AG09309 (cell line): ENCODE results near the gene UBA1.

ENCODE experiments used
- DNase-seq: peaks from one replicate; pipeline ENCODE4 v3.0.0-alpha.2; 2010; ENCODE audit warnings: low read depth
- H3K4me3 ChIP-seq: 2 replicates; pipeline ENCODE4 v1.5.1; 2011; ENCODE audit warnings: mild to moderate bottlenecking, low read depth, low read length, moderate library complexity; ENCODE audit not compliant: control insufficient read depth
- CTCF ChIP-seq: IDR thresholded peaks from 2 replicates; pipeline ENCODE4 v1.5.1; 2011; ENCODE audit warnings: mild to moderate bottlenecking, low read depth, low read length, inconsistent platforms; ENCODE audit not compliant: insufficient read depth, control insufficient read depth; ENCODE audit errors: missing control alignments

The UBA1 gene

GRCh38 chrX:47232197-47232802, 38.7 kb downstream of the UBA1 start:
- DNase-seq: no peak
- peak overlapping the region; percentile 54 for H3K4me3 ChIP-seq
- TF ChIP-seq CTCF: no peak

- TF ChIP-seq CTCF: no peak
- H3K4me3 ChIP-seq: peak within 1 kb of the TSS; percentile 54
- no peak for DNase-seq
Observed at GRCh38 chrX:47232803-47233332, 39.2 kb downstream of the UBA1 start, which contains the start of gene USP11. TSS of gene USP11 (plus strand) at chrX:47233009. CDS start at chrX:47233044, 35 bp downstream.

- TF ChIP-seq CTCF: no peak
- peak; percentile 88 for DNase-seq
- H3K4me3 ChIP-seq: peak overlapping the region; percentile 54
Observed at GRCh38 chrX:47233333-47234113, 39.9 kb downstream of the UBA1 start.

GRCh38 chrX:47234583-47234982, 41.0 kb downstream of the UBA1 start:
- H3K4me3 ChIP-seq: no peak overlapping the region
- no peak for DNase-seq
- TF ChIP-seq CTCF: no peak

GRCh38 chrX:47235691-47236103, 42.1 kb downstream of the UBA1 start:
- no peak overlapping the region for H3K4me3 ChIP-seq
- TF ChIP-seq CTCF: no peak
- DNase-seq: no peak

- no peak overlapping the region for H3K4me3 ChIP-seq
- DNase-seq: no peak
- no peak for TF ChIP-seq CTCF
Observed at GRCh38 chrX:47239199-47239598, 45.6 kb downstream of the UBA1 start.
